Neural progenitor cell (in vitro differentiated cells): Measurements from ENCODE around the gene ZNF524.

Source experiments
- EZH2 ChIP-seq: fragments of 200-600 bp; sonication (generic); IDR thresholded peaks from 2 replicates; pipeline ENCODE4 v1.6.1; 2017; ENCODE audit warnings: antibody characterized with exemption, mild to moderate bottlenecking, moderate library complexity
- EZH2phosphoT487 ChIP-seq: fragments of 200-600 bp; sonication (generic); IDR thresholded peaks from 2 replicates; pipeline ENCODE4 v1.6.1; 2017; ENCODE audit warnings: antibody characterized with exemption
- TF ChIP-seq, protein P1 (sequence below): fragments of 200-600 bp; sonication (generic); IDR thresholded peaks from 2 replicates; pipeline ENCODE4 v1.5.1; 2017; ENCODE audit warnings: antibody characterized with exemption, mild to moderate bottlenecking

DNA sequence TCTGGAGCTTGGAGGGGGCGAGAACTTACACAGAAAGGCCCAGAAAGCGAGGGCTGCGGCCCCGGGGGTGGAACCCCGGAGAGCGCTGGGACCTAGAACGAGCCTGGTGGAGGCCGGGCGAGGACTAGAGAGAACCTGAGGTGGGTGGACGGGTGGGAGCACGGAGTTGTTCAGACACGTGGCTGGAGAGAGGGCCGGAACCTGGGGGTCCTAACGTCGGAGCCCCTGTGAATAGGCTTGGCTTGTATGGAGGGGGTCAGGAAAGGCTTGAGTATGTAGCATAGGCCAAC, 43.7 kb downstream of the ZNF524 start:
- TF ChIP-seq, protein P1, sequence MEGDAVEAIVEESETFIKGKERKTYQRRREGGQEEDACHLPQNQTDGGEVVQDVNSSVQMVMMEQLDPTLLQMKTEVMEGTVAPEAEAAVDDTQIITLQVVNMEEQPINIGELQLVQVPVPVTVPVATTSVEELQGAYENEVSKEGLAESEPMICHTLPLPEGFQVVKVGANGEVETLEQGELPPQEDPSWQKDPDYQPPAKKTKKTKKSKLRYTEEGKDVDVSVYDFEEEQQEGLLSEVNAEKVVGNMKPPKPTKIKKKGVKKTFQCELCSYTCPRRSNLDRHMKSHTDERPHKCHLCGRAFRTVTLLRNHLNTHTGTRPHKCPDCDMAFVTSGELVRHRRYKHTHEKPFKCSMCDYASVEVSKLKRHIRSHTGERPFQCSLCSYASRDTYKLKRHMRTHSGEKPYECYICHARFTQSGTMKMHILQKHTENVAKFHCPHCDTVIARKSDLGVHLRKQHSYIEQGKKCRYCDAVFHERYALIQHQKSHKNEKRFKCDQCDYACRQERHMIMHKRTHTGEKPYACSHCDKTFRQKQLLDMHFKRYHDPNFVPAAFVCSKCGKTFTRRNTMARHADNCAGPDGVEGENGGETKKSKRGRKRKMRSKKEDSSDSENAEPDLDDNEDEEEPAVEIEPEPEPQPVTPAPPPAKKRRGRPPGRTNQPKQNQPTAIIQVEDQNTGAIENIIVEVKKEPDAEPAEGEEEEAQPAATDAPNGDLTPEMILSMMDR, result no peak
- TF ChIP-seq EZH2 (no peak), EZH2phosphoT487 (no peak)
